HCT116 (cell line): ENCODE data around the gene WIPF3.

ENCODE experiments used
- EGR1 ChIP-seq: IDR thresholded peaks from 2 replicates; pipeline ENCODE4 v1.6.1; 2012; ENCODE audit warnings: low read depth
- ELF1 ChIP-seq: IDR thresholded peaks from 2 replicates; pipeline ENCODE4 v1.6.1; 2012; ENCODE audit warnings: low read depth, borderline replicate concordance
- EZH2 ChIP-seq: fragments of 200-600 bp; sonication (generic); IDR thresholded peaks from 2 replicates; pipeline ENCODE4 v1.6.1; 2017; ENCODE audit warnings: antibody characterized with exemption, mixed run types
- POLR2AphosphoS5 ChIP-seq: IDR thresholded peaks from 2 replicates; pipeline ENCODE4 v1.6.1; 2011; ENCODE audit warnings: mild to moderate bottlenecking, low read depth, low read length, moderate library complexity
- YY1 ChIP-seq: IDR thresholded peaks from 2 replicates; pipeline ENCODE4 v1.6.1; 2011; ENCODE audit warnings: low read length, low read depth, moderate library complexity, mild to moderate bottlenecking; ENCODE audit not compliant: insufficient replicate concordance; ENCODE audit errors: extremely low read depth
- TF ChIP-seq, protein P1 (sequence below), 3 experiments: fragments of 200-600 bp in 1 of 3; sonication (generic) in 1 of 3; IDR thresholded peaks in 2 of 3; conservative IDR thresholded peaks in 1 of 3; 2 replicates each; pipeline ENCODE4 v1.5.1; 2012 to 2017; ENCODE audit warnings: low read depth in 2 of 3, low read length in 2 of 3, antibody characterized with exemption in 1 of 3, borderline replicate concordance in 1 of 3, control low read depth in 1 of 3, mild to moderate bottlenecking in 1 of 3, mixed read lengths in 1 of 3, mixed run types in 1 of 3, moderate library complexity in 1 of 3; ENCODE audit not compliant: insufficient read depth in 1 of 3

- no peak for TF ChIP-seq ELF1
- TF ChIP-seq, protein P1, sequence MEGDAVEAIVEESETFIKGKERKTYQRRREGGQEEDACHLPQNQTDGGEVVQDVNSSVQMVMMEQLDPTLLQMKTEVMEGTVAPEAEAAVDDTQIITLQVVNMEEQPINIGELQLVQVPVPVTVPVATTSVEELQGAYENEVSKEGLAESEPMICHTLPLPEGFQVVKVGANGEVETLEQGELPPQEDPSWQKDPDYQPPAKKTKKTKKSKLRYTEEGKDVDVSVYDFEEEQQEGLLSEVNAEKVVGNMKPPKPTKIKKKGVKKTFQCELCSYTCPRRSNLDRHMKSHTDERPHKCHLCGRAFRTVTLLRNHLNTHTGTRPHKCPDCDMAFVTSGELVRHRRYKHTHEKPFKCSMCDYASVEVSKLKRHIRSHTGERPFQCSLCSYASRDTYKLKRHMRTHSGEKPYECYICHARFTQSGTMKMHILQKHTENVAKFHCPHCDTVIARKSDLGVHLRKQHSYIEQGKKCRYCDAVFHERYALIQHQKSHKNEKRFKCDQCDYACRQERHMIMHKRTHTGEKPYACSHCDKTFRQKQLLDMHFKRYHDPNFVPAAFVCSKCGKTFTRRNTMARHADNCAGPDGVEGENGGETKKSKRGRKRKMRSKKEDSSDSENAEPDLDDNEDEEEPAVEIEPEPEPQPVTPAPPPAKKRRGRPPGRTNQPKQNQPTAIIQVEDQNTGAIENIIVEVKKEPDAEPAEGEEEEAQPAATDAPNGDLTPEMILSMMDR (IDR thresholded peaks at IDR 0.05 in 2 of 3, conservative IDR thresholded peaks at IDR 0.05 in 1 of 3; ENCODE audit: borderline replicate concordance in 1 of 3, insufficient read depth in 1 of 3, low read depth in 2 of 3, low read length in 2 of 3): no peak
- no peak for TF ChIP-seq EZH2
- no peak for TF ChIP-seq EGR1
- no peak for TF ChIP-seq POLR2AphosphoS5
- no peak for TF ChIP-seq YY1
Measured at GRCh38 chr7:29957521-29958310, 151.4 kb downstream of the WIPF3 start.
